IMR-90 (cell line): ENCODE data around the gene TINAGL1. TPM values are rescaled to one million over a fixed set of nuclear protein-coding genes. Genes with fewer than 3 reads are reported as not detected.

ENCODE experiments used
- ATAC-seq: fragments of 200-7000 bp; cut with Tn5 transposase; 2 replicates; pipeline ENCODE4 v1.9.1; 2020; ENCODE audit warnings: low read depth, mild to moderate bottlenecking, moderate library complexity
- BruUV-seq: library from RNA; stranded (reverse); fragments of 400-500 nt; replicated peaks from 2 replicates; lab custom pipeline; 2021; lab: Mats Ljungman, UMichigan
- CTCF ChIA-PET: fragments of 300-600 bp; formaldehyde crosslinking; extraction: SDS; loops from one replicate; lab custom pipeline; 2021; ENCODE audit warnings: antibody characterized with exemption; lab: Yijun Ruan, JAX
- POLR2A ChIA-PET: fragments of 300-600 bp; sonication (Branson Sonifier 250); formaldehyde crosslinking; loops from one replicate; lab custom pipeline; 2022; ENCODE audit warnings: antibody characterized with exemption; ENCODE audit not compliant: unreplicated experiment; lab: Charles Lee
- DNase-seq: peaks from one replicate; pipeline ENCODE4 v3.0.0; 2013
- H2AFZ ChIP-seq: replicated peaks from 2 replicates; pipeline ENCODE3; 2013; ENCODE audit warnings: low read length, mild to moderate bottlenecking; ENCODE audit not compliant: poor library complexity
- H2AK5ac ChIP-seq: 2 replicates; pipeline ENCODE4 v1.6.1; 2013; ENCODE audit warnings: low read depth, low read length, inconsistent platforms
- H2AK9ac ChIP-seq: replicated peaks from 2 replicates; pipeline ENCODE3; 2013; ENCODE audit warnings: mild to moderate bottlenecking, low read depth, low read length, moderate library complexity; ENCODE audit not compliant: poor library complexity
- H2BK120ac ChIP-seq: 2 replicates; pipeline ENCODE4 v1.6.1; 2013; ENCODE audit warnings: low read depth, low read length, inconsistent platforms
- H2BK15ac ChIP-seq: 3 replicates; pipeline ENCODE4 v1.6.1; 2013; ENCODE audit warnings: low read depth, low read length, inconsistent platforms
- H2BK20ac ChIP-seq: 2 replicates; pipeline ENCODE4 v1.6.1; 2013; ENCODE audit warnings: low read depth, mild to moderate bottlenecking, inconsistent platforms, low read length, moderate library complexity
- H2BK5ac ChIP-seq: 2 replicates; pipeline ENCODE4 v1.6.1; 2013; ENCODE audit warnings: mild to moderate bottlenecking, low read depth, low read length, inconsistent platforms; ENCODE audit not compliant: poor library complexity, severe bottlenecking
- H3K14ac ChIP-seq: replicated peaks from 2 replicates; pipeline ENCODE4 v1.6.1; 2013; ENCODE audit warnings: low read depth, low read length, inconsistent platforms
- H3K18ac ChIP-seq: 2 replicates; pipeline ENCODE4 v1.6.1; 2013; ENCODE audit warnings: low read depth, low read length, control low read depth
- H3K23ac ChIP-seq: 2 replicates; pipeline ENCODE4 v1.6.1; 2013; ENCODE audit warnings: low read depth, low read length, inconsistent platforms
- H3K27ac ChIP-seq: 2 replicates; pipeline ENCODE4 v1.5.1; 2013; ENCODE audit warnings: mild to moderate bottlenecking, control low read depth, low read length; ENCODE audit not compliant: insufficient read depth
- H3K27me3 ChIP-seq: 2 replicates; pipeline ENCODE4 v1.6.1; 2013; ENCODE audit warnings: low read length; ENCODE audit not compliant: control insufficient read depth, insufficient read depth
- H3K36me3 ChIP-seq: 2 replicates; pipeline ENCODE4 v1.6.1; 2013; ENCODE audit warnings: low read length, mixed read lengths; ENCODE audit not compliant: control insufficient read depth, insufficient read depth
- H3K4ac ChIP-seq: 2 replicates; pipeline ENCODE4 v1.6.1; 2013; ENCODE audit warnings: low read depth, low read length, inconsistent platforms
- H3K4me1 ChIP-seq: 2 replicates; pipeline ENCODE4 v1.6.1; 2013; ENCODE audit warnings: low read length, mixed read lengths; ENCODE audit not compliant: control insufficient read depth, insufficient read depth
- H3K4me2 ChIP-seq: 2 replicates; pipeline ENCODE4 v1.6.1; 2013; ENCODE audit warnings: low read depth, mild to moderate bottlenecking, control low read depth, low read length, moderate library complexity
- H3K4me3 ChIP-seq: 2 replicates; pipeline ENCODE4 v1.5.1; 2013; ENCODE audit warnings: low read depth, mild to moderate bottlenecking, control low read depth, low read length, moderate library complexity; ENCODE audit not compliant: insufficient read depth
- H3K56ac ChIP-seq: 2 replicates; pipeline ENCODE4 v1.6.1; 2013; ENCODE audit warnings: low read length, inconsistent platforms; ENCODE audit not compliant: insufficient read depth; ENCODE audit errors: extremely low read depth
- H3K79me1 ChIP-seq, 2 experiments: 2 replicates each; pipeline ENCODE4 v1.6.1; 2013; ENCODE audit warnings: low read length in 2 of 2, inconsistent platforms in 1 of 2, low read depth in 1 of 2
- H3K9ac ChIP-seq: 2 replicates; pipeline ENCODE4 v1.6.1; 2013; ENCODE audit warnings: low read depth, low read length, control low read depth
- H3K9me1 ChIP-seq: 2 replicates; pipeline ENCODE4 v1.6.1; 2013; ENCODE audit warnings: low read length, inconsistent platforms; ENCODE audit not compliant: insufficient read depth
- H3K9me3 ChIP-seq: 2 replicates; pipeline ENCODE4 v1.6.1; 2013; ENCODE audit warnings: low read length; ENCODE audit not compliant: control insufficient read depth, insufficient read depth
- H4K20me1 ChIP-seq: 2 replicates; pipeline ENCODE4 v1.6.1; 2013; ENCODE audit warnings: low read length, inconsistent platforms; ENCODE audit not compliant: insufficient read depth
- H4K5ac ChIP-seq: 2 replicates; pipeline ENCODE4 v1.6.1; 2013; ENCODE audit warnings: mild to moderate bottlenecking, low read depth, low read length, control low read depth
- H4K8ac ChIP-seq, 2 experiments: 2 replicates each; pipeline ENCODE4 v1.6.1; 2013; ENCODE audit warnings: low read depth in 2 of 2, low read length in 2 of 2, control low read depth in 1 of 2, inconsistent platforms in 1 of 2
- H4K91ac ChIP-seq: 2 replicates; pipeline ENCODE4 v1.6.1; 2013; ENCODE audit warnings: low read depth, low read length, inconsistent platforms; ENCODE audit not compliant: insufficient read depth
- BHLHE40 ChIP-seq: fragments of 150-350 bp; IDR thresholded peaks from 2 replicates; pipeline ENCODE4 v1.6.1; 2016; ENCODE audit warnings: mild to moderate bottlenecking, low read depth, low read length
- CEBPB ChIP-seq: IDR thresholded peaks from 2 replicates; pipeline ENCODE4 v1.6.1; 2012; ENCODE audit warnings: low read depth, low read length, improper control_type of control experiment
- MAFK ChIP-seq: IDR thresholded peaks from 2 replicates; pipeline ENCODE4 v1.6.1; 2012; ENCODE audit warnings: low read depth, low read length, improper control_type of control experiment
- MAZ ChIP-seq: IDR thresholded peaks from 2 replicates; pipeline ENCODE4 v1.6.1; 2012; ENCODE audit warnings: low read depth, mild to moderate bottlenecking, low read length, improper control_type of control experiment, moderate library complexity, borderline replicate concordance
- MXI1 ChIP-seq: IDR thresholded peaks from 2 replicates; pipeline ENCODE4 v1.6.1; 2012; ENCODE audit warnings: low read depth, mild to moderate bottlenecking, low read length, moderate library complexity, borderline replicate concordance
- RAD21 ChIP-seq: IDR thresholded peaks from 2 replicates; pipeline ENCODE4 v1.6.1; 2012; ENCODE audit warnings: low read length, improper control_type of control experiment
- RFX5 ChIP-seq: IDR thresholded peaks from 2 replicates; pipeline ENCODE4 v1.8.0; 2012; ENCODE audit warnings: low read depth, mild to moderate bottlenecking, low read length, moderate library complexity
- SMC3 ChIP-seq: fragments of 150-350 bp; IDR thresholded peaks from 2 replicates; pipeline ENCODE4 v1.6.1; 2016; ENCODE audit warnings: low read depth, mild to moderate bottlenecking, antibody characterized with exemption, low read length, moderate library complexity
- WGBS, 2 experiments: methylation state at CpG; one replicate each; pipeline versions ENCODE4 v1.1.5 to v1.1.7; 2013; ENCODE audit warnings: missing lambda C conversion rate in 2 of 2; ENCODE audit not compliant: insufficient read length in 1 of 2; ENCODE audit errors: extremely low coverage in 2 of 2; 5-methylcytosine and 5-hydroxymethylcytosine counted together
- dilution Hi-C: fragments of 300-500 bp; cut with HindIII; formaldehyde crosslinking; loops from one replicate; pipeline ENCODE4 v1.14.3; 2018; ENCODE audit warnings: low sequenced_read_pairs; ENCODE audit not compliant: unreplicated experiment
- in situ Hi-C: fragments of 300-500 bp; cut with MboI; formaldehyde crosslinking; loops from 3 replicates; pipeline ENCODE4 v1.14.3; 2019; ENCODE audit warnings: low sequenced_read_pairs, inconsistent platforms, mixed read lengths
- intact Hi-C: fragments of 100-400 bp; cut with micrococcal nuclease; formaldehyde crosslinking; loops from 2 replicates; pipeline ENCODE4 v1.10.0; 2022
- polyA plus RNA-seq, 3 experiments: library from polyadenylated mRNA; depleted of rRNA; stranded (reverse); fragments of >200 nt; gene quantifications; 2 replicates each; pipeline ENCODE4 v1.2.3, GENCODE V29; 2012; ENCODE audit warnings: low replicate concordance in 1 of 3
- total RNA-seq: library from RNA; depleted of rRNA; stranded (reverse); fragments of >200 nt; gene quantifications from 2 replicates; pipeline ENCODE4 v1.2.3, GENCODE V29; 2012
- TF ChIP-seq, protein P1 (sequence below): fragments of 150-350 bp; IDR thresholded peaks from 2 replicates; pipeline ENCODE4 v1.6.1; 2016; ENCODE audit warnings: low read depth, mild to moderate bottlenecking, low read length, moderate library complexity, borderline replicate concordance
- TF ChIP-seq, protein P2 (sequence below): conservative IDR thresholded peaks from 2 replicates; pipeline ENCODE4 v1.5.1; 2012; ENCODE audit warnings: mild to moderate bottlenecking, low read depth, low read length, improper control_type of control experiment
- TF ChIP-seq, protein P3 (sequence below): fragments of 150-350 bp; IDR thresholded peaks from 2 replicates; pipeline ENCODE4 v1.6.1; 2017; ENCODE audit warnings: mild to moderate bottlenecking, antibody characterized with exemption, low read length, low read depth

Gene TINAGL1
- total and polyA plus RNA-seq, 2 of the 4 experiments (the other 2 are of a cell fraction): 0.54 to 1.5 TPM

DNA sequence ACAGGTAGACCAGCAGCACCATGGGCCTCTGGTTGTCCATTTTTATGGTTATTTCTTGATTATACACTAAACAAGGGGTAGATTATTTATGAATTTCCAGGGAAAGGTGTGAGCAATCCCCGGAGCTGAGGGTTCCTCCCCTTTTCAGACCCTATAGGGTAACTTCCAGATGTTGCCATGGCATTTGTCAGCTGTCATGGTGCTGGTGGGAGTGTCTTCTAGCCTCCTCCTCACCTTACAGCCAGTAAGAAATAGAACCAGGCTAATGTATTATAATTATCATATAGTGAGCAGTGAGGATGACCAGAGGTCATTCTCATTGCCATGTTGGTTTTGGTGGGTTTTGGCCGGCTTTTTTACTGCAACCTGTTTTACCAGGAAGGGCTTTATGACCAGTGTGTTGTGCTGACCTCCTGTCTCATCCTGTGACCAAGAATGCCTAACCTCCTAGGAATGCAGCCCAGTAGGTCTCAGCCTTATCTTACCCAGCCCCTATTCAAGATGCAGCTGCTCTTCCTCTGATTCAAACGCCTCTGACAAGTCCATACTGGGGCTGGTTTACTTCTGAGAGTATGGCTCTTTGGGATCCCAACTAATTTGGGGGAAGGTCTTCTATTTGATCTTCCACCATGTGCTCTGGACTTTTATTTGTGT lies 13.5 kb upstream of the TINAGL1 start:
- no peak overlapping the region for H3K4me2 ChIP-seq
- no peaks in the 10 kb centered on the region for H3K79me1 ChIP-seq
- no peak overlapping the region for H2AFZ ChIP-seq
- ATAC-seq (peak; percentile 62), DNase-seq (peak; percentile 41)
- H4K8ac ChIP-seq: no peak overlapping the region
- H3K9ac ChIP-seq: no peak overlapping the region
- no peak overlapping the region for H2AK9ac ChIP-seq
- peaks cover 5% of the 10 kb centered on the region; the same call in 1 of the 2 replicates for H3K27me3 ChIP-seq
- no peak overlapping the region for H3K4ac ChIP-seq
- no peak overlapping the region for H4K91ac ChIP-seq
- ChIA-PET CTCF (interaction anchor here (0.6 to 1.5 kb wide), 5 partner anchors 31 to 147 kb away, joined by 3 to 10 read pairs (median 5); no protein-coding TSS in a partner anchor), POLR2A (no interaction called here)
- TF ChIP-seq MAZ (no peak), CEBPB (no peak), RFX5 (no peak), RAD21 (no peak), SMC3 (no peak), BHLHE40 (no peak), MAFK (no peak), MXI1 (no peak)
- TF ChIP-seq, protein P1, sequence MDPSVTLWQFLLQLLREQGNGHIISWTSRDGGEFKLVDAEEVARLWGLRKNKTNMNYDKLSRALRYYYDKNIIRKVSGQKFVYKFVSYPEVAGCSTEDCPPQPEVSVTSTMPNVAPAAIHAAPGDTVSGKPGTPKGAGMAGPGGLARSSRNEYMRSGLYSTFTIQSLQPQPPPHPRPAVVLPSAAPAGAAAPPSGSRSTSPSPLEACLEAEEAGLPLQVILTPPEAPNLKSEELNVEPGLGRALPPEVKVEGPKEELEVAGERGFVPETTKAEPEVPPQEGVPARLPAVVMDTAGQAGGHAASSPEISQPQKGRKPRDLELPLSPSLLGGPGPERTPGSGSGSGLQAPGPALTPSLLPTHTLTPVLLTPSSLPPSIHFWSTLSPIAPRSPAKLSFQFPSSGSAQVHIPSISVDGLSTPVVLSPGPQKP: no peak
- TF ChIP-seq, protein P2, sequence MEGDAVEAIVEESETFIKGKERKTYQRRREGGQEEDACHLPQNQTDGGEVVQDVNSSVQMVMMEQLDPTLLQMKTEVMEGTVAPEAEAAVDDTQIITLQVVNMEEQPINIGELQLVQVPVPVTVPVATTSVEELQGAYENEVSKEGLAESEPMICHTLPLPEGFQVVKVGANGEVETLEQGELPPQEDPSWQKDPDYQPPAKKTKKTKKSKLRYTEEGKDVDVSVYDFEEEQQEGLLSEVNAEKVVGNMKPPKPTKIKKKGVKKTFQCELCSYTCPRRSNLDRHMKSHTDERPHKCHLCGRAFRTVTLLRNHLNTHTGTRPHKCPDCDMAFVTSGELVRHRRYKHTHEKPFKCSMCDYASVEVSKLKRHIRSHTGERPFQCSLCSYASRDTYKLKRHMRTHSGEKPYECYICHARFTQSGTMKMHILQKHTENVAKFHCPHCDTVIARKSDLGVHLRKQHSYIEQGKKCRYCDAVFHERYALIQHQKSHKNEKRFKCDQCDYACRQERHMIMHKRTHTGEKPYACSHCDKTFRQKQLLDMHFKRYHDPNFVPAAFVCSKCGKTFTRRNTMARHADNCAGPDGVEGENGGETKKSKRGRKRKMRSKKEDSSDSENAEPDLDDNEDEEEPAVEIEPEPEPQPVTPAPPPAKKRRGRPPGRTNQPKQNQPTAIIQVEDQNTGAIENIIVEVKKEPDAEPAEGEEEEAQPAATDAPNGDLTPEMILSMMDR: no peak
- TF ChIP-seq, protein P3, sequence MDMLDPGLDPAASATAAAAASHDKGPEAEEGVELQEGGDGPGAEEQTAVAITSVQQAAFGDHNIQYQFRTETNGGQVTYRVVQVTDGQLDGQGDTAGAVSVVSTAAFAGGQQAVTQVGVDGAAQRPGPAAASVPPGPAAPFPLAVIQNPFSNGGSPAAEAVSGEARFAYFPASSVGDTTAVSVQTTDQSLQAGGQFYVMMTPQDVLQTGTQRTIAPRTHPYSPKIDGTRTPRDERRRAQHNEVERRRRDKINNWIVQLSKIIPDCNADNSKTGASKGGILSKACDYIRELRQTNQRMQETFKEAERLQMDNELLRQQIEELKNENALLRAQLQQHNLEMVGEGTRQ: no peak
- intact Hi-C loops (loop anchor here (5.0 to 10.0 kb wide), 2 partner anchors 184 to 402 kb away; no protein-coding TSS in a partner anchor), dilution Hi-C loops (no loop called here), in situ Hi-C loops (loop anchor here (10.0 kb wide), 2 partner anchors 52 to 162 kb away; partner anchors contain the start of gene HCRTR1)
- H3K56ac ChIP-seq: no peak overlapping the region
- H3K14ac ChIP-seq: no peak overlapping the region
- no peak overlapping the region for H2BK20ac ChIP-seq
- no peak overlapping the region for H2BK5ac ChIP-seq
- H3K4me3 ChIP-seq: no peak overlapping the region
- H3K18ac ChIP-seq: no peak overlapping the region
- H3K9me1 ChIP-seq: no peaks in the 10 kb centered on the region
- H2BK15ac ChIP-seq: no peak overlapping the region
- H3K27ac ChIP-seq: no peak overlapping the region
- peaks cover 2% of the 10 kb centered on the region; the same call in 1 of the 2 replicates for H3K4me1 ChIP-seq
- BruUV-seq: no TSS peak
- H4K5ac ChIP-seq: no peak overlapping the region
- H3K9me3 ChIP-seq: peaks cover 5% of the 10 kb centered on the region
- no peak overlapping the region for H3K23ac ChIP-seq
- no peaks in the 10 kb centered on the region for H3K36me3 ChIP-seq
- no peak overlapping the region for H2BK120ac ChIP-seq
- no CpG with 5 or more reads among the region's 3 CpGs for WGBS, 2 experiments
- no peak overlapping the region for H2AK5ac ChIP-seq
- H4K20me1 ChIP-seq: no peaks in the 10 kb centered on the region
